H4 (cell line): ENCODE measurements around the gene CCDC92. TPM values are rescaled to one million over a fixed set of nuclear protein-coding genes. Genes with fewer than 3 reads are reported as not detected.

Source experiments
- DNase-seq: peaks from one replicate; pipeline ENCODE4 v3.0.0-alpha.2; 2015; ENCODE audit warnings: low spot score
- total RNA-seq: library from RNA; depleted of rRNA; stranded (reverse); fragments of >200 nt; shearing (Covaris generic); gene quantifications from 2 replicates; pipeline ENCODE4 v1.2.3, GENCODE V29; 2014

The CCDC92 gene
- total RNA-seq, 1 experiment from 2014 or later, result 10.2 TPM

GRCh38 chr12:124002021-124002644 lies 29.5 kb upstream of the CCDC92 start:
- DNase-seq, result no peak

DNA sequence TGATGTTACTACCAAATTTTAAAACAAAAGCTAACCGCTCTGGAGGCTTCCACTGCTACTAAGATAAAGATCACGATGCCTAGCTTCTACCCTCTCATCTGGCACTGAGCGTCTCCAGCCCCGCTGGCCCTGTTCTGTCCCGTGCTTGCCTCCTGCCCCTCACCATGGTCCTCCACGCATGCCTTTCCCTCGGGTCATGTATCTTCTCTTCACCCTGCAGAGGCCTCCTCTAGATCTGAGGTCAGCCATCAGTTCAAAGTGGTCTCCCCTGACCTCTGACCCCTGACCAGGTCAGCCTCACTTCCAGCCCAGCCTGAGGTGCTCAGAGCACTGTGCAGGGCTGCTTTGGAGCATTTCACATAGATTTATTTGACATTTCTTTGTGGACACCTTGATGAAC lies 28.7 kb upstream of the CCDC92 start:
- no peak for DNase-seq

DNA sequence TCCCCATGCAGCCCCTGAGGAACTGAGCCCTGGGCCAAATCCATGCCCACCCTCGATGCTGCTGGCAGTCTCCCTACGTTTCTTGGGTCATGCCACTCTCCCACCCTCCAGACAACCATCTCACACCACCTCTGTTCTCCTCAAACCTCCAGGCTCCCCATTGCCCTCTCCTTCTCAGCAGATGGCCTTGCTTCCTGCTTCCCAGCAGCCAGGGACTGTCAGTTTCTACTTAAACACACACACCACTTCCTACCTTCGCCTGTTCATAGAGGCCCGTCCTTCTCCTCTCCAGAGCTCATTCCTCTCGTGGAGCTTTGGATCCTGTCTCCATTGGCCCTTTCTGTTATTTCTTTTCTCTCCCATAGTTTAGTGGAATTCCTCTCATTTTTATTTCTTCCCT lies 27.5 kb upstream of the CCDC92 start:
- no peak for DNase-seq

- no peak for DNase-seq
Measured at GRCh38 chr12:123998991-123999359, 26.3 kb upstream of the CCDC92 start.

DNA sequence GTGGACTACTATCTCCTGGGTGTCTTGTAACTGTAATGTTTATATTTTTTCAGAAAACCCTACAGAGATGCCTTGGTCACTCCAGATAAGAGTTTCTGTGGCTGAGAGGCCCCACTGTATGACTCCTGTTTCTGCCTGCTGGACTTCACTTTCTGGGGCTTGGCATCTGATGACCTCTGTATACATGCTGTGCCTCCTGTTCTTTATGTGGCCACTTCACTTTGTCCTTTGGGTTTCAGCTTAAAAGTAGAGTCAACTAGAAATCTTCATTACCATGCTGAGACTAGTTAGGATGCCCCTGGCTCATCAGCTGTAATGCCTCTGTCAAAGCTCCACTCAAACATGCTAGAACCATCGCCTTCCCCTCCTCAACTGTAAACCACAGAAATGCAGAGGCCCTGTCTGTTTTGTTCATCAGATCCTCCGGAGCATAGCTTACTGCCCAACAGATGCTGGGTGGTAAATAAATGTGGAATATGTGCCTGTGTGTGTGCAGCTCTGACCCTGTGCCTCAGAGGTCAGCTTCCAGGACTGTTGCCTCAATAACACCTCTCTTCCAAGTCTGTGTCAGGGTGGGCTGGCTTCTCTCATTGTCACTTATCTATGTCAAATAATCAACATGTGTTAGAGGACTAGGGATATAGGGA lies 25.8 kb upstream of the CCDC92 start:
- no peak for DNase-seq

GRCh38 chr12:123997908-123998307 lies 25.3 kb upstream of the CCDC92 start:
- no peak for DNase-seq

- DNase-seq, result no peak
Measured at GRCh38 chr12:123997033-123997822, 24.6 kb upstream of the CCDC92 start.

DNA sequence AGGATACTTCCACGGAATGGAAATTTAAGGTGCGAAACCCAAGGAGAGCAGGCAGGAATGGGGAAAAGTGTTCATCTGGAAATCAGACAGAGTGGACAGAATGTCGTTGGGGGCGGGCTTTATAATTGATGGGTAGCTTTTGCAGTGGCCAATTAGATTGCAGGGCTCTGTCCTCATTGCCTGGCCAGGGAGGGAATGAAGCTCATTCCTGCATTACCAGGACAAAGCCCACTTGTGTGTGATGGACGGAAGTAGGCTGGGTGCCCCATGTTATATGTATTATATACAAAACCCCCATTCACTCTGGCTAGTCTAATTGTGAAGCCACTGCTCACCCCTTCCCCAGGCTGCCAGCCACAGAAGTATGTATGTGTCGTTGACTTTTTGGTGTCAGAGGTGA lies 23.9 kb upstream of the CCDC92 start:
- no peak for DNase-seq

DNA sequence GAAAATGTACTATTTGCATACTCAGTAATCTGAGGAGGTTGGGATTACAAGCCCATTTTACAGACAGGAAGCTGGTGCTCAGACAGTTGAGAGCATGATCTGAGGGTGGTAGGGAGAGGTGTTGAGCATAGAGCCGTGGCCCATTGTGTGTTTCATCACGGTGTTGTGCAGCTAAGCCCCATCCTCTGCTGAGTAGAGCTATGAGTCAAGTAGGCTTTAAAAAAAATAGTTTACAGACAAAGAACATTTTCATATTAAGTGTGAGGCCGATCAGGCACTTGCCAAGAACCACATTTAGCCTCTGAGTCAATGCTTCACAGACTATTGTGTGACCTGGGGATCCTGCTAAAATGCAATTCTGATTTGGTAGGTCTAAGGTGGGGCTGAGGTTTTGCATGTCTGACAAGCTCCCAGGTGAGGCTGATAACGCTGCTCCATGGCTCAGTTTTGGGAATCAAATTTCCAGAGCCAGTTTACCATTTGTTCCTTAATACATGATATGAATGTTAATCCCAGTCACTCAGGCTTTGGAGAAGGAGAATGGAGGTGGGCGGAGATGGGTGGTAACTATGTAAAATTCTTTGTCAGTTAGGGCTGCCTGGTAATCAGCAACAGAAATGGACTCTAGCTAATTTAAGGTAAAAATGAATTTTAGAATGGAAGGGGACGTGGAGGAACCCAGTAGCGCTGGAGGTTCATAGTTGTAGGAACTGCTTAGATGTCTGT lies 22.6 kb upstream of the CCDC92 start:
- no peak for DNase-seq

DNA sequence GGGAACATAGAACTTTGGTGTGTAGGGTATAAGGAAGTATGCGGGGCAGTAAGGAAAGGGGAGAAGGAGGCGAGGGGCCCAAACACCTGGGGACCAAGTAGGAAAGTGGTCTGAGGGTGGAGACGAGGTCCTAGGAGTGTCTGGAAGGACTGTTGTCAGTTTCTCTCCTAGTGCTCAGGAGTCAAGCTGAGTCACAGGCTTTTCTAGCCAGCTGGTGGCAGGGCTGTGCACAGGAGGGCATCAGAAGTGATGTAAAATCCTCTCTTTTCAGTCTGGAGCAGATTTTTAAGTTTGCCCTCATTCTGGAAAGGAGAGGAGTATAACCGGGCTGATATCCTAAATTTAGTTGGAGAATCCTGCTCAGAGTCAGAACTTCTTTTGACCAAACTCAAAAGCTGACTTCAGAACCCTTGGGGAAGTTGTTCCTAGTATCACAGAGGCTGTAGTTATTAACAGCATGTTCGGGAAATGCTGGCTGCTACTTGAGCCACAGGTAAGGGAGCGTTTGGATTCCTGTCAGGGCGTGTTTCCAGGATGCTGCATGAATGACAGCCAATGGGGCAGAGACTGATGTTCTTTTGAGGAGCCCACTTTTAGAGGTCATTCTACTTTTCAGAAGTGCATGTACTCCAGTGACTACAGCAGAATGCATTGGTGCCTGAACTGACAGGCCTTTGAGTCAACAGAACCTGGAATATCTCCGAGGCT lies 19.6 kb upstream of the CCDC92 start:
- DNase-seq, result no peak

DNA sequence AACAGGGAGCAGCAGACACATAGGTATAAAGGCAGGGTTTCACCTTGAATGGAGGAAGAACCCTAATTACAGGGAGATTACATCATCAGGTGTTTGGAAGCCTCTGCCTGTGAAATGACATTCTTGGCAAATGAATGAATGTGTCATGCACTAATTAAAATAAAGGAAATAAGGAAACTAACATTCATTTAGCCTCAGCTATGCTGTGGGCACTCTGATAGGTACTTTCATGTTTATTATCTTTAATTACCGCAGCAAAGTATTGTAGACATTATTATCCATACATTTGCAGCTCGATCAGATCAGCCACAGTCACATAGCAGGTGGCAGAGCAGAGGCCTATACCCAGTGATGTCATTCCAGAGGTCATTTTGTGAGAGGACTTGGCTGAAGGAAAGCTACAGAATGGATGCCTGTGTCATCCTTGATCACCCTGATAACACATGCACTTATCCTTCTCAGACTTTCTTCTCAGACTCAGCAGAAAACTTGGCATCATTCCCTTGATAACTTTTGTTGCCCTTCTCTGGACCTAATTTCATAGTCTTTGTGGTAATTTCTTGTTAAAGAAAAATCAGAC lies 18.8 kb upstream of the CCDC92 start:
- no peak for DNase-seq

DNA sequence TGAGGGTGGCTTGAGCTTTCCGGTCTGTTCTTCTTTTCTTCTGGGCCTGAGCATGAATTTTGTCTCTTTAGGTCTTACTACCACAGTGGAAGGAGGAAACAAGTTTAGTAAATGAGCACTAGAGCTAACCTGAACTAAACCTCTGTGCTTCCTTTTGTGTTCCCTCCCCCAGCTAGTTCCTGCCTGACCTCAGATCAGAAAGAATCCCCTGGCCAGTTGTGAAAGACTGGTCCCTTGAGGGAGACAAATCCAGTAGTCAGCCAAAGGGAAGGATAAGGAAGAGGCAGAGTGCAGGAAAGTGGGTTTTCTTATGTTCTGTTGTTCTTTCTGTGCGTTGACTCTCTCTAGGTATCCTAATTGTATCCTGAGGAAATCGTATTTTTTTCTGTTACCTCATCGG lies 17.9 kb upstream of the CCDC92 start:
- DNase-seq, result no peak

- no peak for DNase-seq
Measured at GRCh38 chr12:123989753-123990152, 17.1 kb upstream of the CCDC92 start.

- no peak for DNase-seq
Measured at GRCh38 chr12:123989168-123989567, 16.5 kb upstream of the CCDC92 start.

GRCh38 chr12:123987022-123987421 lies 14.4 kb upstream of the CCDC92 start:
- no peak for DNase-seq

DNA sequence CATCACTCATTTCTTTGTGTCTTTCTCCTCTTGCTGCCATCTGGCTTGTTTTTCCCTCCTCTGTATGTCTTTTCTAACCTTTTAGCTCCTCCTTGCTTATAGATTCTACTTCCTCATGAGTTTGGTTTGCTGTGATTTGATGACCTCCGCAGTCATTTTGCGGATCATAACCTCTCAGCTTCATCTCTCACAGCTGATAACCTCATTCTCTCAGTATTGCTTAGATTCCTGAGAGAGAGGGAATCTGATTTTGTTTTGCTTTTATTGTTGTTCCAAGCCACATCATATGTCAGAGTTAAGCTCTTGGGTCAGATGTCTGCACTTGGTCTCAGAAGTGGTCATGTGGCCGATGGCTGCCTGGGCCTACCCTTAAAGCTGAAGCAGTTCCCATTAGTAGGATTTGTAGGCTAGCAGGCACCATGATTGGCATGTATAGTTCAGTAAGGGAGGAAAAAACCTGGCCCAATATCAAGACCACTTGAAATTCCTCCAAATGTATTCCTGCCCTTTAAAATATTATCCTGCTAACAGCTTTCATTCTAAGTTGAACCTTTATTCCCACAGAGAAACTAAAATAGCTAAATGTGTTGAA lies 13.8 kb upstream of the CCDC92 start:
- no peak for DNase-seq

DNA sequence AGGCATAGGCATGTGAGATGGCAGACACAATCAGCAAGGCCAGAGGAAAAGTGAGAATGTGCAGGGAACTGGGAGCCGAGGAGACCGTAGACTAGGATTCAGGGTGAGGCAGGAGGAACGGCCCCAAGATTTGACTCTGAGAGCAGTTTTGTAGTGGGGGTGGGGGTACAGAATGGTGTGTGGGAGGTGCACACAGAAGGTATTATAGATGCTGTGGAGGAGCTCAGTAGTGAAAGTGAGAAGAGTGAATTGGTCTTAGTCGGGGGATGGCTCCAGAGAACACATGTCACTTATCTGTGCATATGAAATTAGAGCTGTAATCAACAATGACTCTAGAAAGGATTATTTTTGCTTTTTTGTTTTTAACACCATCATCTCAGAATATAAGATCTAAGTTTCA lies 12.3 kb upstream of the CCDC92 start:
- DNase-seq, result no peak

GRCh38 chr12:123983822-123984485 lies 11.3 kb upstream of the CCDC92 start:
- DNase-seq, result peak; percentile 53

DNA sequence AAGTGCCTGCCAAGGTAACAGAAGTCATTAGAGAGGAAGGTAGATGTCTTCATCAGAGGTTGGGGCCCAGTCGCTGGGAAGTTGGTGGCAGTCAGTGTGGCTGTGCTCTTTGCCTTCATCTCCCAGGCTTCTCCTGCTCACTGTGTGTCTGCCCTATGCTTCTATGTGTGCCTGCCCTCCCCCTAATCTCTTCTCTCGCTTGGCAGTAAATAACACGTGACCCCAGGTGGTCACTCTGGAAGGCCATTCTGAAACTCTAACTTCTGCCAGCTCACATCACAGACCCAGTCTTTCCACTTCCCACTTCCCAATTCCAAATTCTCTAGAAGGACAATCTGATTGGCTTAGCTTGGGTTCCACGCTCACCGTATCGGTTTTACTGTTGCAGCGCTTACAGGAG lies 9.6 kb upstream of the CCDC92 start:
- DNase-seq, result no peak

GRCh38 chr12:123979566-123979965 lies 6.9 kb upstream of the CCDC92 start:
- no peak for DNase-seq
